ENCODE data around the gene REXO1.

GRCh38 chr19:1865172-1866010, 17.1 kb upstream of the REXO1 start:
- TF ChIP-seq CTCF (conservative IDR thresholded peaks at IDR 0.05), result no peak
- no peak for TF ChIP-seq EZH2 (IDR thresholded peaks at IDR 0.05; ENCODE audit: low read depth)

All from PC-9 (cell line).